C4-2B (cell line): ENCODE data around the gene BNC2.

Experiments used
- H3K27ac ChIP-seq: fragments of 450-650 bp; 2 replicates; pipeline ENCODE4 v1.5.1; 2017
- ZFX ChIP-seq: fragments of 450-650 bp; IDR thresholded peaks from 2 replicates; pipeline ENCODE4 v1.6.1; 2017
- TF ChIP-seq, protein P1 (sequence below): fragments of 450-650 bp; conservative IDR thresholded peaks from 2 replicates; pipeline ENCODE4 v1.5.1; 2017; ENCODE audit warnings: mild to moderate bottlenecking

The BNC2 gene

DNA sequence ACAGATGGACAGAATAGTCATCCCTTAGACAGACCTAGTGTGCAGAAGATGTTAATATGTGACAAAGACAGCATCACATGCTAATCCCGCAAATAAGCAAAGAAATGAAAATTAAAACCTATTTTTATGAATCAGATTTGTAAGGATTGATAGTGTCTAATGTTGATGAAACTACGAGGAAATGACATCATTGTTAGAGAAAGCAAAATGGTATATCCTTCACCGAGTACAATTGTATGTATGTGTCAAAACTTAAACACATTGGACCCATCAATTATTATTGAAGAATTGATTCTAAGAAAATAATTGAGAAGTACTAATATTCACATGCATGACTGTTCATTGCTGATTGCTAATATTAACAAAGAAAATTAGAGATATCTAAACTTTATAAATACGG, 493.2 kb downstream of the BNC2 start:
- TF ChIP-seq, protein P1, sequence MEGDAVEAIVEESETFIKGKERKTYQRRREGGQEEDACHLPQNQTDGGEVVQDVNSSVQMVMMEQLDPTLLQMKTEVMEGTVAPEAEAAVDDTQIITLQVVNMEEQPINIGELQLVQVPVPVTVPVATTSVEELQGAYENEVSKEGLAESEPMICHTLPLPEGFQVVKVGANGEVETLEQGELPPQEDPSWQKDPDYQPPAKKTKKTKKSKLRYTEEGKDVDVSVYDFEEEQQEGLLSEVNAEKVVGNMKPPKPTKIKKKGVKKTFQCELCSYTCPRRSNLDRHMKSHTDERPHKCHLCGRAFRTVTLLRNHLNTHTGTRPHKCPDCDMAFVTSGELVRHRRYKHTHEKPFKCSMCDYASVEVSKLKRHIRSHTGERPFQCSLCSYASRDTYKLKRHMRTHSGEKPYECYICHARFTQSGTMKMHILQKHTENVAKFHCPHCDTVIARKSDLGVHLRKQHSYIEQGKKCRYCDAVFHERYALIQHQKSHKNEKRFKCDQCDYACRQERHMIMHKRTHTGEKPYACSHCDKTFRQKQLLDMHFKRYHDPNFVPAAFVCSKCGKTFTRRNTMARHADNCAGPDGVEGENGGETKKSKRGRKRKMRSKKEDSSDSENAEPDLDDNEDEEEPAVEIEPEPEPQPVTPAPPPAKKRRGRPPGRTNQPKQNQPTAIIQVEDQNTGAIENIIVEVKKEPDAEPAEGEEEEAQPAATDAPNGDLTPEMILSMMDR: no peak
- TF ChIP-seq ZFX: no peak
- H3K27ac ChIP-seq: no peak overlapping the region

DNA sequence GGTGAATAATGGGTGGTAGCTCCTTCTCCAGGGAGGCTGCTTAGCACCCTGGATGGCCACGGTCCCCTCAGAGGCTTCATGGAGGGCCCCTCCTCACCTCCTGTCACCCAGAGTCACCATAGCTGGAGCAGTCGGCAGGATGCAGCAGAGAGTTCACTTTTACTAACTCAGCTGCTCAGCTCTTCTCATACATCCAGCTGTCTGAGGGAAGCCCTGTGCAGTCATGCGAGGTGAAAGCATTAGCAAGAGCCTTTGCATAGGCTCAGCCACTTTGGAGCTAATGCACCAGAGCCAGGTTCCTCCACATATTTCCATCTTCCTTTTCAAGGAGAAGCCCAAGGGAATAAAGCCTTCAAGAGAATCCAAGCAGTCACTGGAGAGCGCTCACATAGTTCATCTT, 499.2 kb downstream of the BNC2 start:
- no peak overlapping the region for H3K27ac ChIP-seq
- TF ChIP-seq, protein P1: no peak
- TF ChIP-seq ZFX: no peak

DNA sequence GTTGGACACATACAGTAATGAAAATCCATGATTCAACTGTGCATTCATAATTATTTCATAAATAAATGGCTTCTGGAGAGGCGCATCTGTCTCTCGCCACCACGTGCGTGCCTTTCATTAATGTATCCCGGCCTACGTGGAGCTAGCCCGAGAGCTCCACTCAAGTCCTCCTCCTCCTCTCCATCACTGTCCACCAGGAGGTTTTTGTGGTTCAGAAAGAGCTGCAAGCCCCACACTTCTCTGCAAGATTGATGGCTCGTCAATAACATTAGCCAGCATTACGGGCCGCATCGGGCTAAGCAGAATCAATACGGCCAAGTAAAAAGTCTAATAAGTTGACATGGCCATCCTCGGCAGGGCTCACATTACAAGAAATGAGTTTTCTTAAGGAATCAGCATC, 499.8 kb downstream of the BNC2 start:
- H3K27ac ChIP-seq: no peak overlapping the region
- TF ChIP-seq ZFX: no peak
- TF ChIP-seq, protein P1: no peak

DNA sequence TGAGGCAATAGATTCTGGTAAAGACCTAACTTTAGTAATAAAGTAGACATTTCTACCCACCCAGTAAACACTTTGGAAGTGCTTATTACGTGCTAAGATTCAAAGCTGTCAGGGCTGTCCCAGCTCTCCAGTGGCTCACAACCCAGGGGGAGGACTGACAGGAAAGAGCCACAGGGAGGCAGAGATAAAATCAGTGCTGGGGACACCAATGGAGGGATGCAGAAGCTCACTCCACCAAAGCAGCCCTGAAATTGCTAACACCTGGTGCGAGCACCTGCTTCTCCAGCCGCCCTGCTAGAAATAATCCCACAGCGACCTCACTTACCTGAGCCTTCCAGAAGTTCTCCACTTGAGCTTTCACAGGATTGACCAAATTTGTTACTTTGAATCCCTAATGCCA, 501.0 kb downstream of the BNC2 start:
- TF ChIP-seq ZFX: no peak
- TF ChIP-seq, protein P1: no peak
- no peak overlapping the region for H3K27ac ChIP-seq

DNA sequence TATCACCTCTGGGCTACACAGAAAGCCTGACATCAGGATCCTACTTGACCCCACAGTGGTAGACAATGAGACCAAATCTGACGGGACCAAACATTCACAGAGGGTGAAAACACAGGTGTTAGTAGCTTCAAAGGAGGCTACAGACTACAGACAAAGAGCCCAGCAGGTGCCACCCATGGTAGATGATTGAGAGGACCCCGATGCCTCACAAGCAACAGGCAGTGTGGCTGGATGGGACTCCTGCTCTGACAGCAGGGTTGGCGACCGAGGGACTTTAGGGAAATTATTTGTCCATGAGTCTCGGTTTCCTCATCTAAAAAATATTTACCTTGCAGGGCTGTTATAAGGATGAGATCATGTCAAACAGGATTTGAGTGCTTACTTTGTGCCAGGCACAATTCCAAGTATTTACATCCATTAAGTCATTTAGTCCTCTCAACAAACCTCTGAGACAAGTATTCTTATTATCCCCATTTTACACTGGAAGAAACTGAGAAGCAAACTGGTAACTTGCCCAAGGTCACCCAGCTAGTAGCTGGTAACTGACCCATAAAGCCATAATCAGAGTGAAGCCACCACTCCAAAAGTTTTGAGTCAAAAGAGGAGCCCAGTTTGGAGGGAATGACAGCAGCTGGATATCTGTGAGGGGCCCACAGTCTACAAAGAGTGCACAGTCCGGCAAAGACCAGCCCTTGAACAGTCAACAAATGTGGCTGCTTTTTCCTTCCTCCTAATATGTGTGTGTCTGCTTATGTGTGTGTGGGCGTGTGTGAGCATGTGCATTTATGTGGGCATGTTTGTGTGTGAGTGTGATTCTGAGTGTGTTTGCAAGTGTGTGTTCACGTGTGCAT, 502.0 kb downstream of the BNC2 start:
- H3K27ac ChIP-seq: peak overlapping the region; percentile 59
- TF ChIP-seq, protein P1: no peak
- TF ChIP-seq ZFX: no peak

DNA sequence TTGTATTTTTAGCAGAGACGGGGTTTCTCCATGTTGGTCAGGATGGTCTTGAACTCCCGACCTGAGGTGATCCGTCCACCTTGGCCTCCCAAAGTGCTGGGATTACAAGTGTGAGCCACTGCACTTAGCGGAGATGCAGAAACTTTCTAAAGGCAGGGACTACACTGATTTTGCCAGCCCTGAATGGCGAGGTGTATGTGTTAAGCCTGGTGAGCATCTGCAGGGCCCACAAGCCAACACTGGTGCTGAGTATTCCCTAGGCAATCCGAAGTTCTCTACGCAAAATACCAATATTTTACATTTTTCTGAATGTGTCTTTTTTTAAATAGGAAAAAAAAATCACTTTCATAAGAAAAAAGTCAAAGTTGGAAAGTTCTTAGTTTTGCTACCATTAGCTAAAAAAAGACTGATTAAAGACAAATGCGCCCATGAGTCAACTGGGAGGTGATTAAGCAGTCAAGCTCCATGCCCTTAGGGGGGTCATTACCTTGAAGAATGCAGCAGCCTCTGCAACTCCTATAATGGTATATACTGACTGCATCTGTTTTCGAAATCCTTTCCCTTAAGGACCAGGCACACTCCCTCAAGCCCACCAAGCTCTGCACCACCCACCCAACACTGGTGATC, 502.8 kb downstream of the BNC2 start:
- TF ChIP-seq, protein P1: no peak
- no peak for TF ChIP-seq ZFX
- peak overlapping the region; percentile 59 for H3K27ac ChIP-seq

DNA sequence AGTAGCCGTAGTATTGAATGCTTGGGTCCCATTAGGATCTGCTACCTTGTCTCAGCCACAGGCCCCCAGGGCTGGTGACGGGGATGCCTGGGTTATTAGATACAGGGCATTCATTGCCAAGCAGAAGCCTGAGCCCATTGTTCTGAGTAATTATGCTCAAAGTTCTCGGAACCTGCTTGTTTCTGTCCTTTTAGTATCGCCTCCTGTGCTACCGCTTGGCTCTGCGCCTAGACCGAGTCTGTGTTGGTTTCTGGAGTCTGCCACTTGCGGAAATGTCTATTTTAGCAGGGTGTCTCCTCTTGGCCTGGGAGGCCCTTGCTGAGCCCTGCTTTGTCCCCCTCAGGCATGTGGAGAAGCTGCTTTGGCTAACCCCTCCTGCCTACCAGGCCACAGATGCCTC, 506.1 kb downstream of the BNC2 start:
- no peak for TF ChIP-seq ZFX
- TF ChIP-seq, protein P1: no peak
- no peak overlapping the region for H3K27ac ChIP-seq
